A549 (cell line): Measurements from ENCODE around the gene ZIC4.

ENCODE experiments used
- BHLHE40 ChIP-seq: IDR thresholded peaks from 2 replicates; pipeline ENCODE4 v1.6.1; 2012; ENCODE audit warnings: low read depth, low read length, inconsistent platforms
- ESRRA ChIP-seq: fragments of 150-350 bp; IDR thresholded peaks from 2 replicates; pipeline ENCODE4 v1.6.1; 2014; ENCODE audit warnings: mild to moderate bottlenecking, low read length, borderline replicate concordance
- FOSL2 ChIP-seq, 2 experiments: fragments of 450-650 bp in 1 of 2; fragments of >200 bp in 1 of 2; sonication (Bioruptor Twin) in 1 of 2; formaldehyde crosslinking; IDR thresholded peaks; 2 replicates each; pipeline versions ENCODE4 v1.5.0 to v1.6.1; 2016 to 2020; ENCODE audit warnings: mild to moderate bottlenecking in 1 of 2, moderate library complexity in 1 of 2
- GATA3 ChIP-seq: IDR thresholded peaks from 2 replicates; pipeline ENCODE4 v1.6.1; 2012; ENCODE audit warnings: borderline replicate concordance
- MYC ChIP-seq: IDR thresholded peaks from 2 replicates; pipeline ENCODE4 v1.6.1; 2012; ENCODE audit warnings: mild to moderate bottlenecking, inconsistent platforms, low read length, improper control_type of control experiment, borderline replicate concordance
- POLR2A ChIP-seq: IDR thresholded peaks from 2 replicates; pipeline ENCODE4 v1.6.1; 2012; ENCODE audit warnings: mild to moderate bottlenecking, low read length
- RFX5 ChIP-seq: fragments of 450-650 bp; IDR thresholded peaks from 2 replicates; pipeline ENCODE4 v1.7.1; 2014; ENCODE audit warnings: antibody characterized with exemption, mild to moderate bottlenecking, moderate library complexity
- TF ChIP-seq, protein P1 (sequence below): fragments of 450-650 bp; IDR thresholded peaks from 2 replicates; pipeline ENCODE4 v1.6.1; 2014; ENCODE audit warnings: antibody characterized with exemption
- TF ChIP-seq, protein P2 (sequence below): fragments of >200 bp; sonication (Bioruptor Twin); formaldehyde crosslinking; IDR thresholded peaks from 3 replicates; pipeline ENCODE4 v1.5.1; 2016
- TF ChIP-seq, protein P3 (sequence below): IDR thresholded peaks from 2 replicates; pipeline ENCODE4 v1.6.1; 2012
- TF ChIP-seq, protein P4 (sequence below): fragments of 200-600 bp; sonication (generic); IDR thresholded peaks from 2 replicates; pipeline ENCODE4 v1.6.1; 2016; ENCODE audit warnings: antibody characterized with exemption, mild to moderate bottlenecking, moderate library complexity

DNA sequence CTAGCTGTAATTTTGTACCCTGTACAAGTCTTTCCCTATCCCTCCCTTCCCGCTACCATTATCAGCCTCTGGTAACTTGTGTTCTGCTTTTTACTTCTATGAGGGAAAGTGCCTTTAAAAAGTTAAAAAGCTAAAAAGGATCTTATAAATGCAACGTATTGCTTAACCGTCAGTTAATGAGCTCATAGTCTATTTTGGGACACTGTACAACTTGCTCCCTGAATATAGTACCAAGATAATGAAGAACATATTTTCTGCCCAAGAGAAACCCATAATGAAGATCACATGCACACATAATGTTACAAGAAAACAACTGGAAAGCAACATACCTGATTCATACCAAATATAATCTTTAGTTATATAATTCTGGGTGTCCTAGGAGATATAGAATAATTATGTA is 25.4 kb upstream of the ZIC4 start:
- TF ChIP-seq ESRRA (no peak), POLR2A (no peak), GATA3 (no peak), RFX5 (no peak), MYC (no peak), FOSL2 (IDR thresholded peaks at IDR 0.05) (no peak), FOSL2 (CRISPR knock-in tag; IDR thresholded peaks at IDR 0.05) (no peak), BHLHE40 (no peak)
- TF ChIP-seq, protein P1, sequence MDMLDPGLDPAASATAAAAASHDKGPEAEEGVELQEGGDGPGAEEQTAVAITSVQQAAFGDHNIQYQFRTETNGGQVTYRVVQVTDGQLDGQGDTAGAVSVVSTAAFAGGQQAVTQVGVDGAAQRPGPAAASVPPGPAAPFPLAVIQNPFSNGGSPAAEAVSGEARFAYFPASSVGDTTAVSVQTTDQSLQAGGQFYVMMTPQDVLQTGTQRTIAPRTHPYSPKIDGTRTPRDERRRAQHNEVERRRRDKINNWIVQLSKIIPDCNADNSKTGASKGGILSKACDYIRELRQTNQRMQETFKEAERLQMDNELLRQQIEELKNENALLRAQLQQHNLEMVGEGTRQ = no peak
- TF ChIP-seq, protein P2, sequence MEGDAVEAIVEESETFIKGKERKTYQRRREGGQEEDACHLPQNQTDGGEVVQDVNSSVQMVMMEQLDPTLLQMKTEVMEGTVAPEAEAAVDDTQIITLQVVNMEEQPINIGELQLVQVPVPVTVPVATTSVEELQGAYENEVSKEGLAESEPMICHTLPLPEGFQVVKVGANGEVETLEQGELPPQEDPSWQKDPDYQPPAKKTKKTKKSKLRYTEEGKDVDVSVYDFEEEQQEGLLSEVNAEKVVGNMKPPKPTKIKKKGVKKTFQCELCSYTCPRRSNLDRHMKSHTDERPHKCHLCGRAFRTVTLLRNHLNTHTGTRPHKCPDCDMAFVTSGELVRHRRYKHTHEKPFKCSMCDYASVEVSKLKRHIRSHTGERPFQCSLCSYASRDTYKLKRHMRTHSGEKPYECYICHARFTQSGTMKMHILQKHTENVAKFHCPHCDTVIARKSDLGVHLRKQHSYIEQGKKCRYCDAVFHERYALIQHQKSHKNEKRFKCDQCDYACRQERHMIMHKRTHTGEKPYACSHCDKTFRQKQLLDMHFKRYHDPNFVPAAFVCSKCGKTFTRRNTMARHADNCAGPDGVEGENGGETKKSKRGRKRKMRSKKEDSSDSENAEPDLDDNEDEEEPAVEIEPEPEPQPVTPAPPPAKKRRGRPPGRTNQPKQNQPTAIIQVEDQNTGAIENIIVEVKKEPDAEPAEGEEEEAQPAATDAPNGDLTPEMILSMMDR = no peak
- TF ChIP-seq, protein P3, sequence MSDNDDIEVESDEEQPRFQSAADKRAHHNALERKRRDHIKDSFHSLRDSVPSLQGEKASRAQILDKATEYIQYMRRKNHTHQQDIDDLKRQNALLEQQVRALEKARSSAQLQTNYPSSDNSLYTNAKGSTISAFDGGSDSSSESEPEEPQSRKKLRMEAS = no peak
- TF ChIP-seq, protein P4, sequence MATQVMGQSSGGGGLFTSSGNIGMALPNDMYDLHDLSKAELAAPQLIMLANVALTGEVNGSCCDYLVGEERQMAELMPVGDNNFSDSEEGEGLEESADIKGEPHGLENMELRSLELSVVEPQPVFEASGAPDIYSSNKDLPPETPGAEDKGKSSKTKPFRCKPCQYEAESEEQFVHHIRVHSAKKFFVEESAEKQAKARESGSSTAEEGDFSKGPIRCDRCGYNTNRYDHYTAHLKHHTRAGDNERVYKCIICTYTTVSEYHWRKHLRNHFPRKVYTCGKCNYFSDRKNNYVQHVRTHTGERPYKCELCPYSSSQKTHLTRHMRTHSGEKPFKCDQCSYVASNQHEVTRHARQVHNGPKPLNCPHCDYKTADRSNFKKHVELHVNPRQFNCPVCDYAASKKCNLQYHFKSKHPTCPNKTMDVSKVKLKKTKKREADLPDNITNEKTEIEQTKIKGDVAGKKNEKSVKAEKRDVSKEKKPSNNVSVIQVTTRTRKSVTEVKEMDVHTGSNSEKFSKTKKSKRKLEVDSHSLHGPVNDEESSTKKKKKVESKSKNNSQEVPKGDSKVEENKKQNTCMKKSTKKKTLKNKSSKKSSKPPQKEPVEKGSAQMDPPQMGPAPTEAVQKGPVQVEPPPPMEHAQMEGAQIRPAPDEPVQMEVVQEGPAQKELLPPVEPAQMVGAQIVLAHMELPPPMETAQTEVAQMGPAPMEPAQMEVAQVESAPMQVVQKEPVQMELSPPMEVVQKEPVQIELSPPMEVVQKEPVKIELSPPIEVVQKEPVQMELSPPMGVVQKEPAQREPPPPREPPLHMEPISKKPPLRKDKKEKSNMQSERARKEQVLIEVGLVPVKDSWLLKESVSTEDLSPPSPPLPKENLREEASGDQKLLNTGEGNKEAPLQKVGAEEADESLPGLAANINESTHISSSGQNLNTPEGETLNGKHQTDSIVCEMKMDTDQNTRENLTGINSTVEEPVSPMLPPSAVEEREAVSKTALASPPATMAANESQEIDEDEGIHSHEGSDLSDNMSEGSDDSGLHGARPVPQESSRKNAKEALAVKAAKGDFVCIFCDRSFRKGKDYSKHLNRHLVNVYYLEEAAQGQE = no peak
